Peyer's patch (tissue), 4 donors: Measurements from ENCODE around the gene SMG6.

Source experiments
- POLR2A ChIP-seq, 2 donors: fragments of 450-650 bp; IDR thresholded peaks; one replicate each; pipeline ENCODE4 v1.5.1; 2017; ENCODE audit warnings: antibody characterized with exemption in 2 of 2, mild to moderate bottlenecking in 2 of 2, moderate library complexity in 2 of 2
- TF ChIP-seq, protein P1 (sequence below), 6 experiments: fragments of 450-650 bp in 4 of 6; fragments of 200-600 bp in 2 of 6; sonication (generic) in 1 of 6; IDR thresholded peaks; one replicate each; pipeline ENCODE4 v1.5.1; 2017 to 2019; ENCODE audit warnings: antibody characterized with exemption in 6 of 6, mild to moderate bottlenecking in 3 of 6, moderate library complexity in 1 of 6

DNA sequence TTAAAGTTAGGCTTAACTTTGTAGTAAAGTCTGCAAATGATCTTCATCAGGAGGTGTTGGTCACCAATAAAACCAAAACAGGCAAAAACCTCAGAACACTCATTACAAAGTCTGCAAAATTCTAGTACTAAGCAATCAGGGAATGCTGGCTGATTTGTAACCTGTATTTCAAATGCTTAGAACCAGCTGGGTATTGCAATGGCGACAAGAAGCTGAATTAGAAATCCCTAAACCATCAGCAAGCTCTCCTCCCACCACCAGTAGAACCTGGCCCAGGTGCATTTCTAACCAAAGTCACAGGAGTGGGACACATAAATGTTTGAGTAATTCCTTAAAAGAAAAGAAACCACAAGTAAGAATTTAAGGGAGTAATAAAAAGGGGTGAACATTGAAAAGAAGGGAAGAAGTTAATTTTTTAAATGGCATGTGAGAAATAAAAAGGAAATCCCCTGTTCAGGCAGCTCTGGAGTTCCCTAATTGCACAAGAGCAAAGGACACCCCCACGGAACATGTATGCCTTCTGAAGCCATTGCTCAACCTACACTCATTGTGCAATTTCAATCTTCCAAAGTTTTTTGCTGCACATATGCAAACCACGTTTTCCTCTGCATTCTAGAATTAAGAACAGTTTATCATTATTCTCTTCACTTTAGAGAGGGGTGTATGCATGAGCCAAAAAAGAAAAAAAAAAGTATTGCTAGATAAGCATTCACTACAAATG, 145.8 kb downstream of the SMG6 start:
- no peak for TF ChIP-seq POLR2A (IDR thresholded peaks at IDR 0.05)
- TF ChIP-seq, protein P1, sequence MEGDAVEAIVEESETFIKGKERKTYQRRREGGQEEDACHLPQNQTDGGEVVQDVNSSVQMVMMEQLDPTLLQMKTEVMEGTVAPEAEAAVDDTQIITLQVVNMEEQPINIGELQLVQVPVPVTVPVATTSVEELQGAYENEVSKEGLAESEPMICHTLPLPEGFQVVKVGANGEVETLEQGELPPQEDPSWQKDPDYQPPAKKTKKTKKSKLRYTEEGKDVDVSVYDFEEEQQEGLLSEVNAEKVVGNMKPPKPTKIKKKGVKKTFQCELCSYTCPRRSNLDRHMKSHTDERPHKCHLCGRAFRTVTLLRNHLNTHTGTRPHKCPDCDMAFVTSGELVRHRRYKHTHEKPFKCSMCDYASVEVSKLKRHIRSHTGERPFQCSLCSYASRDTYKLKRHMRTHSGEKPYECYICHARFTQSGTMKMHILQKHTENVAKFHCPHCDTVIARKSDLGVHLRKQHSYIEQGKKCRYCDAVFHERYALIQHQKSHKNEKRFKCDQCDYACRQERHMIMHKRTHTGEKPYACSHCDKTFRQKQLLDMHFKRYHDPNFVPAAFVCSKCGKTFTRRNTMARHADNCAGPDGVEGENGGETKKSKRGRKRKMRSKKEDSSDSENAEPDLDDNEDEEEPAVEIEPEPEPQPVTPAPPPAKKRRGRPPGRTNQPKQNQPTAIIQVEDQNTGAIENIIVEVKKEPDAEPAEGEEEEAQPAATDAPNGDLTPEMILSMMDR (IDR thresholded peaks at IDR 0.05), result no peak
